ENCODE results near the gene HSD17B11. TPM values are rescaled to one million over a fixed set of nuclear protein-coding genes. Genes with fewer than 3 reads are reported as not detected.
A peak's percentile ranks its signal among the peaks of the same experiment; 100 is the strongest.
"Not testable (repeated sequence)": the region's sequence is repeated elsewhere in the genome, so short reads cannot be mapped to it uniquely, and the experiment has no call there.

HSD17B11 gene
- total RNA-seq, 2 experiments from 2014 or later, result 33.6 TPM

DNA sequence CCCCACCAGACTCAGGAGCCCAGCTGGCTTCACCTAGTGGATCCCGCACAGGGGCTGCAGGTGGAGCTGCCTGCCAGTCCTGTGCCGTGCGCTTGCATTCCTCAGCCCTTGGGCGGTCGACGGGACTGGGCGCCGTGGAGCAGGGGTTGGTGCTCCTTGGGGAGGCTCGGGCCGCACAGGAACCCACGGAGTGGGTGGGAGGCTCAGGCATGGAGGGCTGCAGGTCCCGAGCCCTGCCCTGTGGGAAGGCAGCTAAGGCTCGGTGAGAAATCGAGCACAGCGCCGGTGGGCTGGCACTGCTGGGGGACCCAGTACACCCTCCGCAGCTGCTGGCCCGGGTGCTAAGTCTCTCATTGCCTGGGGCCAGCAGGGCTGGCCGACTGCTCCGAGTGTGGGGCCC lies 4.9 kb upstream of the HSD17B11 start:
- H3K4me3 Mint-ChIP-seq; H3K27ac Mint-ChIP-seq; H3K27me3 Mint-ChIP-seq; H3K9me3 Mint-ChIP-seq; POLR2A ChIA-PET; H3K36me3 Mint-ChIP-seq (ENCODE audit: low read depth); DNase-seq: not testable (repeated sequence)
- CTCF ChIA-PET, result interaction anchor here (0.6 to 2.7 kb wide), 2 partner anchors 10 to 38 kb away, joined by 3 to 7 read pairs; no protein-coding TSS in a partner anchor
- H3K4me1 Mint-ChIP-seq, result peaks cover 15% of the 10 kb centered on the region

DNA sequence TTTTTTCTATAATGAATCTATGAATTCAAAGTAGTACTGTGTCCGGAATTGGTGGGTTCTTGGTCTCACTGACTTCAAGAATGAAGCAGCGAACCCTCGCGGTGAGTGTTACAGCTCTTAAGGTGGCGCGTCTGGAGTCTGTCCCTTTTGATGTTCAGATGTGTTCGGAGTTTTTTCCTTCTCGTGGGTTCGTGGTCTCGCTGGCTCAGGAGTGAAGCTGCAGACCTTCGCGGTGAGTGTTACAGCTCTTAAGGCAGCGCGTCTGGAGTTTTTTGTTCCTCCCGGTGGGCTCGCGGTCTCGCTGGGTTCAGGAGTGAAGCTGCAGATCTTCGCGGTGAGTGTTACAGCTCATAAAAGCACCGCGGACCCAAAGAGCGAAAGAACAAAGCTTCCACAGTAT lies 4.1 kb upstream of the HSD17B11 start:
- H3K27ac Mint-ChIP-seq; H3K36me3 Mint-ChIP-seq (ENCODE audit: low read depth); H3K9me3 Mint-ChIP-seq; DNase-seq; POLR2A ChIA-PET; H3K27me3 Mint-ChIP-seq: not testable (repeated sequence)
- CTCF ChIA-PET, result interaction anchor here (0.6 to 2.7 kb wide), 2 partner anchors 11 to 20 kb away, joined by 3 to 7 read pairs; no protein-coding TSS in a partner anchor
- peak overlapping the region; percentile 60 for H3K4me3 Mint-ChIP-seq
- H3K4me1 Mint-ChIP-seq, result peaks cover 21% of the 10 kb centered on the region

DNA sequence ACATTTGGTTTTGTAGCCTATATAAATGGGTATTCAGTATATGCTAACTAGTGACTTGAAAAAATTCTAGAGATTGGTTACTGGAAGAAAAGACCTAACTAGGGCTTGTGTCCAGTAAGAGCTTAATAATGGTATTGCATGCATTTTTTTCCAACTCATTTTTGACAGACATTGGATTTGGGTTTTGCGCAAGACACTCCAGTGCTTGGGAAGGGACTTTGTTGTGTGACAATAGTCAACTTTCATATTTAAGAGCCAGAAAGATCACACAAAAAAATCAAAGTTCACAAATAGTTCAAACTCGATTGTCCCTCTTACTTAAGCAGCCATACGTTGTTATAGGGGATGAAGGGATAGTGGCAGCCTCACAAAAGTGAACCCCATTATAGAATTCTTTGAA lies 1.2 kb upstream of the HSD17B11 start:
- Mint-ChIP-seq H3K4me3 (no peak overlapping the region), H3K27ac (no peak overlapping the region), H3K4me1 (peaks cover 45% of the 10 kb centered on the region), H3K36me3 (ENCODE audit: low read depth) (peaks cover 21% of the 10 kb centered on the region), H3K9me3 (peaks cover 10% of the 10 kb centered on the region), H3K27me3 (peaks cover 2% of the 10 kb centered on the region)
- CTCF ChIA-PET, result interaction anchor here (1.5 to 2.2 kb wide), 2 partner anchors 8 to 23 kb away, joined by 4 to 13 read pairs; no protein-coding TSS in a partner anchor
- POLR2A ChIA-PET, result no interaction called here
- DNase-seq, result no peak

DNA sequence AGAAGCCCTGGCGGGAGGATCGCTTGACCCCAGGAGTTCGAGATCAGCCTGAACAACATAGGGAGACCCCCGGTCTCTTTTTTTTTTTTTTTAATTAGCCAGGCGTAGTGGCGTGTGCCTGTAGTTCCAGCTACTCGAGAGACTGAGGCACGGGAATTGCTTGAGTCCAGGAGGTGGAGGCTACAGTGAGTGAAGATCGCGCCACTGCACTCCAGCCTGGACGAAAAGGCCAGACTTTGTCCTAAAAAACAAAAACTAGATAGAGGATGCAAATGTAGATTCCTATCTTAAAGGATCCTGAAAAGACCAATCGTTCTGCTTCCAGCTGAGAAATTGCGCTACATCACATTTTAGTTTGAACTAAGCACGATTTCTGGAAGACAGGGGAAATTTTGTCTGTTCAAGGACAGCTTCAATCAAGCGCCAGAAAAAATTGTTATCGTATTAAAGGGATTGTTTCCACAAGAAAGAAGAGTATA lies 627 bp upstream of the HSD17B11 start:
- no peak for DNase-seq
- CTCF ChIA-PET, result interaction anchor here (1.0 to 2.2 kb wide), 7 partner anchors 8 to 31 kb away, joined by 3 to 13 read pairs (median 4); partner anchors contain the start of gene NUDT9
- Mint-ChIP-seq H3K27me3 (peaks cover 2% of the 10 kb centered on the region), H3K27ac (peak overlapping the region; percentile 92), H3K4me1 (peaks cover 50% of the 10 kb centered on the region), H3K4me3 (peak overlapping the region; percentile 95), H3K9me3 (peaks cover 10% of the 10 kb centered on the region), H3K36me3 (ENCODE audit: low read depth) (peaks cover 23% of the 10 kb centered on the region)
- POLR2A ChIA-PET, result interaction anchor here (0.7 to 0.9 kb wide), 2 partner anchors 30 to 101 kb away, joined by 3 read pairs; no protein-coding TSS in a partner anchor

DNA sequence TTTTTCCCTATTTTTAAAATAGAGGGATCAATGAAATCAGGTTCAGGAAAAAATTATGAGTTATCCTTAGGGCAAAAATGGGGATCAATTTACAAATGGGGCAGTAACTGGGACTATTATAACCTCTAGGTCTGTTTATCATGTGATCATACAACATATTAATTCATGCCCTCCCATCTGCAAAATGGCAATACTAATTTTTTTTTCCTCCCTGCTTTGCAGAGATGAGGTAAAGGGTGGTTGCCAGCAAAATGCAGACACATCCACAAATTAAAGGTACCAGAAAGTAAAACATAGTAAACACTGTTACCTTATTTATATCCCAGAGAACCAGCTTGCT lies 467 bp downstream of the HSD17B11 start:
- ChIA-PET POLR2A (interaction anchor here (0.9 kb wide), 1 partner anchor 31 kb away, joined by 3 read pairs; no protein-coding TSS in a partner anchor), CTCF (interaction anchor here (0.7 to 2.2 kb wide), 9 partner anchors 8 to 99 kb away, joined by 3 to 13 read pairs (median 3); partner anchors contain the start of gene NUDT9)
- no peak for DNase-seq
- peaks cover 50% of the 10 kb centered on the region for H3K4me1 Mint-ChIP-seq
- peaks cover 2% of the 10 kb centered on the region for H3K27me3 Mint-ChIP-seq
- H3K9me3 Mint-ChIP-seq, result peaks cover 10% of the 10 kb centered on the region
- H3K27ac Mint-ChIP-seq, result peak overlapping the region; percentile 92
- H3K4me3 Mint-ChIP-seq, result peak overlapping the region; percentile 95
- H3K36me3 Mint-ChIP-seq (ENCODE audit: low read depth), result peaks cover 30% of the 10 kb centered on the region

DNA sequence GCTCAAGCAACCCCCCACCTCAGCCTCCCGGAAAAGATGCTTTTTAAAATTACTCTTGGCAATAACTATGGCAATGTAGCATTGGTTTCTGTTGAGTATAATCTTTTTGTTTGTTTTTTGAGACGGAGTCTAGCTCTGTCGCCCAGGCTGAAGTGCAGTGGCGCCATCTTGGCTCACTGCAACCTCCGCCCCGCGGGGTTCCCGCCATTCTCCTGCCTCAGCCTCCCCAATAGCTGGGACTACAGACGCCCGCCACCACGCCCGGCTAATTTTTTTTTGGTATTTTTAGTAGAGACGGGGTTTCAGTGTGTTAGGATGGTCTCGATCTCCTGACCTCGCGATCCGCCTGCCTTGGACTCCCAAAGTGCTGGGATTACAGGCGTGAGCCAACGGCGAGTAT lies 933 bp downstream of the HSD17B11 start:
- Mint-ChIP-seq H3K4me1 (peaks cover 49% of the 10 kb centered on the region), H3K36me3 (ENCODE audit: low read depth) (peaks cover 33% of the 10 kb centered on the region), H3K4me3 (peak overlapping the region; percentile 95), H3K9me3 (peaks cover 10% of the 10 kb centered on the region), H3K27ac (peak overlapping the region; percentile 92)
- POLR2A ChIA-PET, DNase-seq, H3K27me3 Mint-ChIP-seq: not testable (repeated sequence)
- CTCF ChIA-PET, result interaction anchor here (0.7 to 2.2 kb wide), 4 partner anchors 10 to 100 kb away, joined by 3 to 13 read pairs (median 3); no protein-coding TSS in a partner anchor

DNA sequence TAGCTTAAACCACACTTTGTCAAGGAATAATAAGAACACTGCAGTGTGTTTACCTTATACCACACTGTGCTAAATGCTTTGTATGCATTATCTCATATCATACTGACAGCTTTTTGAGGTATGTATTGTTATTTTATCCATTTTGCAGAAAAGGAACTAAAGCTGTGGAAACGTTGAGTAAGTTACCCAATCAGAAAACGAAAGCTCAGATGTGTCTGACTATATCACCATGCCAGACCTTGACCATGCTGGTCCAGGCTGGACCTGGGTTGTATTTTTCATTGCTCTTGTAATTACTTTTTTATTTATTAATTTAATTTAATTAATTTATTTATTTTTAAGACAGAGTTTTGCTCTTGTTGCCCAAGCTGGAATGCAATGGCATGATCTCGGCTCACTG lies 2.1 kb downstream of the HSD17B11 start:
- H3K4me3 Mint-ChIP-seq, result peak overlapping the region; percentile 95
- H3K9me3 Mint-ChIP-seq, result peaks cover 12% of the 10 kb centered on the region
- no peak for DNase-seq
- peaks cover 2% of the 10 kb centered on the region for H3K27me3 Mint-ChIP-seq
- ChIA-PET POLR2A (no interaction called here), CTCF (interaction anchor here (1.4 kb wide), 1 partner anchor 13 kb away, joined by 6 read pairs; no protein-coding TSS in a partner anchor)
- peaks cover 48% of the 10 kb centered on the region for H3K4me1 Mint-ChIP-seq
- peaks cover 38% of the 10 kb centered on the region for H3K36me3 Mint-ChIP-seq (ENCODE audit: low read depth)
- H3K27ac Mint-ChIP-seq, result no peak overlapping the region

DNA sequence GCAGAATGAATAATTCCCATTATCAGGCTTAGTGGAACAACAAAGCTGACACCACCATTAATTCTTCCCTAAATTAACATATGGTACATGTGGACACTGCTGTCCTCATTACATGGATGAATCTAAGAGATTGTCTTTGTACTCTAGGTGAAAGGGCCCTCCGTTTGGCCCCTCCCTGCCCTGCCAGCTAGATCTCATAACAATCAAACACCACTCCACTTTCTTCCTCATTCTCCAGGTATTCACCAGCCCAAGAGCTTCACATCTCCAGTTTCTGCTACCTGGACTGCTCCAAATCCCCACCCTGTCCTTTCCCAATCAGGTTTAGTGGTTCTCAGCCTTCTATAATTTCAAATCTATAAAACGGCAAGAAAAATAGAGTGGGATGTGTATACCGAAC lies 3.8 kb downstream of the HSD17B11 start:
- DNase-seq, result no peak
- POLR2A ChIA-PET, result no interaction called here
- Mint-ChIP-seq H3K9me3 (peaks cover 12% of the 10 kb centered on the region), H3K36me3 (ENCODE audit: low read depth) (peaks cover 38% of the 10 kb centered on the region), H3K4me1 (peaks cover 47% of the 10 kb centered on the region), H3K27me3 (peaks cover 2% of the 10 kb centered on the region), H3K4me3 (no peak overlapping the region), H3K27ac (no peak overlapping the region)
- CTCF ChIA-PET, result interaction anchor here (0.6 kb wide), 1 partner anchor 168 kb away, joined by 3 read pairs; no protein-coding TSS in a partner anchor

DNA sequence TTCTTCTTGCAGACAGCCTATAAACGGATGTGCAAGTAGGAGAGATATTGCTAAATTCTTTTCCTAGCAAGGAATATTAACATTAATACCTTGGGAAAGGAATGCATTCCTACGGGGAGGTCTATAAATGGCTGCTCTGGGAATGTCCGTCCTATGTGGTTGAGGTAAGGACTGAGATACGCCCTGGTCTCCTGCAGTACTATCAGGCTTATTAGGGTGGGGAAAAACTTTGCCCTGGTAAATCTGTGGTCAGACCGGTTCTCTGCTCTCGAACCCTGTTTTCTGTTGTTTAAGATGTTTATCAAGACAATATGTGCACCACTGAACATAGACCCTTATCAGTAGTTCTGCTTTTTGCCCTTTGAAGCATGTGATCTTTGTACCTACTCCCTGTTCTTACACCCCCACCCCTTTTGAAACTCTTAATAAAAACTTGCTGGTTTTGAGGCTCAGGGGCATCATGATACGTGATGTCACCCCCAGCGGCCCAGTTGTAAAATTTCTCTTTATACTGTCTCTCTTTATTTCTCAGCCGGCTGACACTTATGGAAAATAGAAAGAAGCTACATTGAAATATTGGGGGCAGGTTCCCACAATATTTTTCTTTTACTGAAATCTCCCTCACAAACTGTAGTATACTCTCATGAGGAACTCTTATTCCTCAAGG lies 6.4 kb downstream of the HSD17B11 start:
- H3K27ac Mint-ChIP-seq, POLR2A ChIA-PET, CTCF ChIA-PET, H3K27me3 Mint-ChIP-seq, H3K4me3 Mint-ChIP-seq, DNase-seq: not testable (repeated sequence)
- peaks cover 31% of the 10 kb centered on the region for H3K4me1 Mint-ChIP-seq
- H3K9me3 Mint-ChIP-seq, result peaks cover 12% of the 10 kb centered on the region
- H3K36me3 Mint-ChIP-seq (ENCODE audit: low read depth), result peaks cover 42% of the 10 kb centered on the region

DNA sequence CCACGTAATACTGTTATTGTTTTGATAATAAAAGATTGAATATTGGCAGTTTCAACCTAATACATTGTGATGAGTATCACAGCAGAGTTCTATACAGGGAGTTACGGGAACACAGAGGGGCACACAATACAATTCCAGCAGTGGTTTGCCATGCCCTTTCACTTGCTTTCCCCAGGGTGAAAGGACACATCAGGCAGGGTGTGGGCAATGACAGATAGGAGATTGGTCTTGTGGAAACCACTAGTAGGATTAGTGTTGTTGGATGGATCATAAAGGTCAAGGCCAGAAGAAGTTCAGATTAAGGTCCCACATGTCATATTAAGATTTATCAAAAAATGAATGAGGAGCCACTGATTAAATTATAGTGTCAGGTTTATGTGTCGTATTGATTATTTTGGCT lies 8.1 kb downstream of the HSD17B11 start:
- no peak overlapping the region for H3K27ac Mint-ChIP-seq
- DNase-seq, result no peak
- no peak overlapping the region for H3K4me3 Mint-ChIP-seq
- H3K36me3 Mint-ChIP-seq (ENCODE audit: low read depth), result peaks cover 30% of the 10 kb centered on the region
- no peaks in the 10 kb centered on the region for H3K27me3 Mint-ChIP-seq
- ChIA-PET CTCF (interaction anchor here (1.2 kb wide), 1 partner anchor 39 kb away, joined by 3 read pairs; the partner anchor contains the start of gene NUDT9), POLR2A (no interaction called here)
- peaks cover 18% of the 10 kb centered on the region for H3K4me1 Mint-ChIP-seq
- H3K9me3 Mint-ChIP-seq, result peaks cover 7% of the 10 kb centered on the region

DNA sequence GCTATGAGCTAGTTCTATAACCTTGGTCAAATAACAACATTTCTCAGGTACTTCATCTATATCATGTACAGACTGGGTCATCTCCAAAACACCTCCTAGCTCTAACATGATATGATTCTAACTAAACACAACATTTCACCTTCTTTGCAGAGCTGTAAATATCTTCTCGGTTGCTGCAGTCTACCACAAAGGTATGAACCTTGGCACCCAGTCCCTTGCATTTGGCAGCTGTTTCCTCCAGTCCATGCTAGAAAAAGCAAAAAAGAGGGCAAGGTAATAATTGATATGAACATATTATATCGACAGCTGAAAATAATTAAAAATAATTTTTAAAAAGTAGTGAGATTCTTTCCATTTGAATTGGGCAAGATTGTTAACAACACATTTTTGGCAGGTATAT lies 8.9 kb downstream of the HSD17B11 start:
- Mint-ChIP-seq H3K4me1 (peaks cover 11% of the 10 kb centered on the region), H3K9me3 (peaks cover 2% of the 10 kb centered on the region), H3K27ac (no peak overlapping the region), H3K4me3 (no peak overlapping the region), H3K27me3 (no peaks in the 10 kb centered on the region), H3K36me3 (ENCODE audit: low read depth) (peaks cover 23% of the 10 kb centered on the region)
- CTCF ChIA-PET, result interaction anchor here (1.0 to 1.2 kb wide), 2 partner anchors 9 to 40 kb away, joined by 3 to 4 read pairs; partner anchors contain the start of genes HSD17B11 and NUDT9
- POLR2A ChIA-PET, result no interaction called here
- DNase-seq, result no peak

DNA sequence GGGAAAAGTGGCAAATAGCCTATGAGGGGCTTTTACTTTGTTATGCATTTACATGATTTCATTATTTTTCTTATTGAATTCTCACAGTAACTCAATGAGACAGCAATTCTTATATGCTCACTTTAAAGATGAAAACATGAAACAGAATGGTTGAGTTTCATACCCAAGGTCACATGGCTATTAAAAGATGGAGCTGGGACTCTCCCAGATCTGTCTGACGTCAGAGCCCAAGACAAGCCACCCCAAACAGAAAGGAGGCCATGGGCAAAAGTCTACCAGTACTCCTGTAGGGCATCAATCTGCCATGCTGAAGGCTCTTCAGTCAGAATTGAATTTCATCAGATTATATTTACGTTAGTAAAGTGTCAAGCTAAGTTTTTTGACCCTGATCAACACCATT lies 13.2 kb downstream of the HSD17B11 start:
- H3K9me3 Mint-ChIP-seq, result no peaks in the 10 kb centered on the region
- POLR2A ChIA-PET, result interaction anchor here (0.6 kb wide), 1 partner anchor 121 kb away, joined by 4 read pairs; no protein-coding TSS in a partner anchor

DNA sequence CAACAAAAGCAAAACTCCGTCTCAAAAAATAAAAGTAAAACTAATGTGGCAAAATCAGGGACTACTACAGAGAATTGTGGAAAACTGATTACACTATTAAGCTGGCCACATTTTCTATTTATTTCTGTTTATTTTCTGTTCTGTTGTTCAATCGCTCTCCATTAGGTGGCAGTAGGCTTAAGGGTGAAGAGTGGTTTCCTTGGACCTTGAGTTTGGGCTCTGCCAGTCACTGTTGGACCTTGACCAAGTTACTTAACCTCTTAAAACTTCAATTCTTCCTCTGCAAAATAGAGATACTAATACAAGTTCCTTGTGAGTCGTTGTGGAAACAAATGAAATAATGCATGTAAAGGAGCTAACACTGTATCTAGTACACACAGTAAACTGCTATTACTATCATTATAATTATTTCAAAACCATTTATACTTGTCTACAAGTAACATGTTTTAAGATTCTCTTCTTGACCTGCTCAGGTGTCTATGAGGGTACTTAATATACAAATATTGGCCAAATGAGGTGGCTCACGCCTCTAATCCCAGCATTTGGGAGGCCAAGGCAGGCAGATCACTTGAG lies 15.2 kb downstream of the HSD17B11 start:
- Mint-ChIP-seq H3K9me3 (no peaks in the 10 kb centered on the region), H3K27ac (no peak overlapping the region), H3K4me3 (no peak overlapping the region), H3K27me3 (no peaks in the 10 kb centered on the region), H3K36me3 (ENCODE audit: low read depth) (peaks cover 19% of the 10 kb centered on the region), H3K4me1 (no peaks in the 10 kb centered on the region)
- no peak for DNase-seq
- POLR2A ChIA-PET, result no interaction called here
- CTCF ChIA-PET, result interaction anchor here (0.6 to 2.2 kb wide), 6 partner anchors 12 to 364 kb away, joined by 3 to 6 read pairs (median 4); partner anchors contain the start of gene HSD17B11

More for the DNA sequence above, 13.2 kb downstream of the HSD17B11 start:
- no peak for DNase-seq
- Mint-ChIP-seq H3K27ac (no peak overlapping the region), H3K27me3 (no peaks in the 10 kb centered on the region), H3K4me3 (no peak overlapping the region), H3K4me1 (no peaks in the 10 kb centered on the region), H3K36me3 (ENCODE audit: low read depth) (peaks cover 11% of the 10 kb centered on the region)
- CTCF ChIA-PET, result interaction anchor here (0.9 kb wide), 1 partner anchor 14 kb away, joined by 4 read pairs; no protein-coding TSS in a partner anchor

All from activated CD4-positive, alpha-beta T cell treated with anti-CD3 and anti-CD28 coated beads, Interleukin-2, amount 10 ng/mL, durations not matched to agents 7 days and 5 days (primary cell).